GM23248 (cell line): ENCODE results near the gene ENTHD1.

Source experiments
- EZH2 ChIP-seq: fragments of 200-600 bp; sonication (generic); IDR thresholded peaks from 2 replicates; pipeline ENCODE4 v1.6.1; 2018; ENCODE audit warnings: antibody characterized with exemption, mild to moderate bottlenecking; ENCODE audit not compliant: insufficient read depth, poor library complexity, severe bottlenecking
- EZH2phosphoT487 ChIP-seq: fragments of 200-600 bp; sonication (generic); IDR thresholded peaks from 2 replicates; pipeline ENCODE4 v1.6.1; 2018; ENCODE audit warnings: antibody characterized with exemption, moderate library complexity, mild to moderate bottlenecking, low read depth; ENCODE audit not compliant: insufficient read depth

DNA sequence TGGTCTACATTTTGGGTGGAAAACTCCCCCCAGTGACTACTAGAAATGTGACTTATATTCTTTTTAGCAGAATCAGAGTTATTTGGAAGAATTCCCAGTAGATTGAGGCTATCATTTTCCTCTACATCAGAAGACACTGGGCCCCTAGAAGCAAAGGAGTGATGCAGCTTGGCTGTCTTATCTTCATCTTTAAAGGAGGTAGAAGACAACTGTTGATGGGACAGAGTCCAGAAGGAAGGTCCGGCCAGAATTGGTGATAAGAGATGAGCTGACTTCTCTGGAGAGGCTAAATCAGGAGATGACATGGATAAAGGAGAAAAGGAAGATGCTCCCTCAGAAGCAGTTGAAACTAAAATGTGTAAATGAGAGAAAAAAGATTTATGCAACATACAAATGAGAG lies 149.6 kb downstream of the ENTHD1 start:
- TF ChIP-seq EZH2phosphoT487: no peak
- TF ChIP-seq EZH2: no peak
